Stimulated activated CD4-positive, alpha-beta T cell treated with anti-CD3 and anti-CD28 coated beads, Interleukin-4, amount 100 ng/mL, for 1 hour (primary cell): ENCODE measurements around the gene RFXANK.
A peak's percentile ranks its signal among the peaks of the same experiment; 100 is the strongest.
"Not testable (repeated sequence)": the region's sequence is repeated elsewhere in the genome, so short reads cannot be mapped to it uniquely, and the experiment has no call there.

Experiments
- DNase-seq: peaks from one replicate; pipeline ENCODE4 v3.0.0-alpha.2; 2020

Gene RFXANK

GRCh38 chr19:19206938-19207337, 14.9 kb downstream of the RFXANK start:
- DNase-seq, result no peak

GRCh38 chr19:19207637-19208572, 15.8 kb downstream of the RFXANK start:
- no peak for DNase-seq

- no peak for DNase-seq
These were observed 17.3 kb downstream of the RFXANK start for GRCh38 chr19:19209372-19209771.

GRCh38 chr19:19211499-19212420, 19.7 kb downstream of the RFXANK start, which contains the start of gene NCAN:
Gene NCAN (plus strand): TSS chr19:19211958. CDS start chr19:19216954, 4,996 bp downstream.
- no peak for DNase-seq

- DNase-seq, result no peak
These were observed 20.9 kb downstream of the RFXANK start for GRCh38 chr19:19212916-19213315.

GRCh38 chr19:19213426-19214158, 21.5 kb downstream of the RFXANK start:
- DNase-seq, result no peak

GRCh38 chr19:19214159-19214490, 22.1 kb downstream of the RFXANK start:
- DNase-seq, result no peak

GRCh38 chr19:19214892-19215291, 22.8 kb downstream of the RFXANK start:
- peak; percentile 37 for DNase-seq

GRCh38 chr19:19215792-19216191, 23.7 kb downstream of the RFXANK start:
- no peak for DNase-seq

GRCh38 chr19:19217099-19217498, 25.0 kb downstream of the RFXANK start:
- no peak for DNase-seq

GRCh38 chr19:19218911-19219310, 26.9 kb downstream of the RFXANK start:
- no peak for DNase-seq

- not testable (repeated sequence) for DNase-seq
These were observed 28.9 kb downstream of the RFXANK start for GRCh38 chr19:19221000-19221399.

GRCh38 chr19:19223060-19223459, 31.0 kb downstream of the RFXANK start:
- DNase-seq, result no peak

GRCh38 chr19:19223636-19224035, 31.6 kb downstream of the RFXANK start:
- no peak for DNase-seq

GRCh38 chr19:19224150-19224851, 32.2 kb downstream of the RFXANK start:
- no peak for DNase-seq

GRCh38 chr19:19224852-19225494, 32.9 kb downstream of the RFXANK start:
- DNase-seq, result peak; percentile 73

GRCh38 chr19:19226204-19226603, 34.1 kb downstream of the RFXANK start:
- no peak for DNase-seq

GRCh38 chr19:19226663-19227062, 34.6 kb downstream of the RFXANK start:
- DNase-seq, result no peak

GRCh38 chr19:19227217-19227616, 35.2 kb downstream of the RFXANK start:
- DNase-seq, result no peak

GRCh38 chr19:19229701-19230100, 37.6 kb downstream of the RFXANK start:
- DNase-seq, result no peak

GRCh38 chr19:19230999-19231398, 38.9 kb downstream of the RFXANK start:
- no peak for DNase-seq

- DNase-seq, result no peak
These were observed 40.2 kb downstream of the RFXANK start for GRCh38 chr19:19232261-19232721.
